PC-3 (cell line): Measurements from ENCODE around the gene ATL1.

Experiments
- EZH2 ChIP-seq: fragments of 300-600 bp; sonication (generic); IDR thresholded peaks from one replicate; pipeline ENCODE4 v1.6.1; 2017; ENCODE audit warnings: antibody characterized with exemption, mild to moderate bottlenecking, low read length; ENCODE audit not compliant: unreplicated experiment
- EZH2phosphoT487 ChIP-seq: fragments of 300-600 bp; sonication (generic); IDR thresholded peaks from 2 replicates; pipeline ENCODE4 v1.6.1; 2018; ENCODE audit warnings: mild to moderate bottlenecking, antibody characterized with exemption, low read length, borderline replicate concordance
- TF ChIP-seq, protein P1 (sequence below): fragments of 300-600 bp; sonication (generic); conservative IDR thresholded peaks from 2 replicates; pipeline ENCODE4 v1.5.1; 2017; ENCODE audit warnings: antibody characterized with exemption, low read depth, mild to moderate bottlenecking, low read length

DNA sequence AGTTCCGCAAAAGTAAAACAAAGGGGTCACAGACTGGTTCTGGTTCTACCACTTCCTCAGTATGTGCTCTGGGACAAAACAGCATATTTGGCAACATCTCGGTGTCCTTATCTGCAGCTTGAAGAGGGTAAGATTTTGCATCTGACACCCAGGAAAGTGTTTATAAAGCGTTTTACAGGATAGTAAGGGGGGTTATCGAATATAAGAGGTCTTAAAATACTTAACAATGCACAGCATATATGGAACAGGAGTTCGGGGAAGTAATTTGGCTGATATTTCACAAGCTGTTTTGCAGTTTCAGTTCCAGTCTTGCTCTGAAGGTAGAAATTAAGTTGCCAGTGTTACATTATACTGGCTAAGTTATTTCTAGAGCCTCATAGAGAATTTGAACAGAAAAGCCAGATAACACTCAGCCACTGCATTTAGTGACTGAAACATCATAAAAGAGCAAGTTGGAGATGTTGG is 26.7 kb upstream of the ATL1 start:
- TF ChIP-seq, protein P1, sequence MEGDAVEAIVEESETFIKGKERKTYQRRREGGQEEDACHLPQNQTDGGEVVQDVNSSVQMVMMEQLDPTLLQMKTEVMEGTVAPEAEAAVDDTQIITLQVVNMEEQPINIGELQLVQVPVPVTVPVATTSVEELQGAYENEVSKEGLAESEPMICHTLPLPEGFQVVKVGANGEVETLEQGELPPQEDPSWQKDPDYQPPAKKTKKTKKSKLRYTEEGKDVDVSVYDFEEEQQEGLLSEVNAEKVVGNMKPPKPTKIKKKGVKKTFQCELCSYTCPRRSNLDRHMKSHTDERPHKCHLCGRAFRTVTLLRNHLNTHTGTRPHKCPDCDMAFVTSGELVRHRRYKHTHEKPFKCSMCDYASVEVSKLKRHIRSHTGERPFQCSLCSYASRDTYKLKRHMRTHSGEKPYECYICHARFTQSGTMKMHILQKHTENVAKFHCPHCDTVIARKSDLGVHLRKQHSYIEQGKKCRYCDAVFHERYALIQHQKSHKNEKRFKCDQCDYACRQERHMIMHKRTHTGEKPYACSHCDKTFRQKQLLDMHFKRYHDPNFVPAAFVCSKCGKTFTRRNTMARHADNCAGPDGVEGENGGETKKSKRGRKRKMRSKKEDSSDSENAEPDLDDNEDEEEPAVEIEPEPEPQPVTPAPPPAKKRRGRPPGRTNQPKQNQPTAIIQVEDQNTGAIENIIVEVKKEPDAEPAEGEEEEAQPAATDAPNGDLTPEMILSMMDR: no peak
- TF ChIP-seq EZH2 (no peak), EZH2phosphoT487 (no peak)
